Osteoblast (primary cell): ENCODE results near the gene ITCH. TPM values are rescaled to one million over a fixed set of nuclear protein-coding genes. Genes with fewer than 3 reads are reported as not detected.
"Not testable (repeated sequence)": the region's sequence is repeated elsewhere in the genome, so short reads cannot be mapped to it uniquely, and the experiment has no call there.

Experiments
- DNase-seq: peaks from one replicate; pipeline ENCODE4 v3.0.0; 2011; ENCODE audit warnings: low spot score, mixed read lengths; ENCODE audit not compliant: insufficient read length; ENCODE audit errors: missing footprints
- H2AFZ ChIP-seq: 2 replicates; pipeline ENCODE4 v1.6.0; 2011; ENCODE audit warnings: mild to moderate bottlenecking, low read length
- H3K27ac ChIP-seq: 2 replicates; pipeline ENCODE4 v1.5.1; 2011; ENCODE audit warnings: mild to moderate bottlenecking, low read depth, low read length, moderate library complexity
- H3K27me3 ChIP-seq: 2 replicates; pipeline ENCODE4 v1.6.0; 2012; ENCODE audit warnings: mild to moderate bottlenecking, control low read depth, inconsistent platforms, low read length, moderate library complexity; ENCODE audit not compliant: insufficient read depth
- H3K36me3 ChIP-seq: 2 replicates; pipeline ENCODE4 v1.5.1; 2011; ENCODE audit warnings: mild to moderate bottlenecking, low read length, control low read depth, moderate library complexity; ENCODE audit not compliant: insufficient read depth
- H3K4me1 ChIP-seq: 2 replicates; pipeline ENCODE4 v1.5.1; 2011; ENCODE audit warnings: mild to moderate bottlenecking, low read length, control low read depth, moderate library complexity; ENCODE audit not compliant: insufficient read depth
- H3K4me2 ChIP-seq: 2 replicates; pipeline ENCODE4 v1.6.0; 2011; ENCODE audit warnings: mild to moderate bottlenecking, low read length; ENCODE audit not compliant: insufficient read depth
- H3K4me3 ChIP-seq: fragments of 200-600 bp; sonication (generic); 3 replicates; pipeline ENCODE4 v1.5.1; 2012; ENCODE audit warnings: mild to moderate bottlenecking, low read length, inconsistent platforms; ENCODE audit not compliant: insufficient read depth
- H3K79me2 ChIP-seq: 2 replicates; pipeline ENCODE4 v1.6.0; 2012; ENCODE audit warnings: mild to moderate bottlenecking, low read length, control low read depth, inconsistent platforms; ENCODE audit not compliant: insufficient read depth
- H3K9me3 ChIP-seq: 2 replicates; pipeline ENCODE4 v1.5.1; 2011; ENCODE audit warnings: low read depth, low read length, control low read depth
- H4K20me1 ChIP-seq: 2 replicates; pipeline ENCODE4 v1.6.0; 2012; ENCODE audit warnings: mild to moderate bottlenecking, low read length, control low read depth; ENCODE audit not compliant: insufficient read depth
- CTCF ChIP-seq: IDR thresholded peaks from 2 replicates; pipeline ENCODE4 v1.5.1; 2011; ENCODE audit warnings: mild to moderate bottlenecking, low read depth, low read length, moderate library complexity; ENCODE audit errors: extremely low read depth
- total RNA-seq: library from RNA; depleted of rRNA; stranded (reverse); fragments of >200 nt; gene quantifications from 2 replicates; pipeline ENCODE4 v1.2.3, GENCODE V29; 2012

Gene ITCH
- total RNA-seq, 1 donor, result 79.3 TPM

- H3K4me3 ChIP-seq, result no peak overlapping the region
- H3K4me2 ChIP-seq, result no peak overlapping the region
- H3K79me2 ChIP-seq, result peaks cover 57% of the 10 kb centered on the region
- no peak overlapping the region for H2AFZ ChIP-seq
- H3K27ac ChIP-seq, result no peak overlapping the region
- H4K20me1 ChIP-seq, result peaks cover 1% of the 10 kb centered on the region
- DNase-seq, result peak; percentile 22
- no peaks in the 10 kb centered on the region for H3K9me3 ChIP-seq
- no peaks in the 10 kb centered on the region for H3K4me1 ChIP-seq
- H3K36me3 ChIP-seq, result peaks cover 78% of the 10 kb centered on the region
- no peak for TF ChIP-seq CTCF
- no peaks in the 10 kb centered on the region for H3K27me3 ChIP-seq
Observed at GRCh38 chr20:34415079-34415478, 52.0 kb downstream of the ITCH start.

GRCh38 chr20:34420146-34420545 lies 57.1 kb downstream of the ITCH start:
- peak overlapping the region; percentile 25 for H3K27ac ChIP-seq
- H3K4me1 ChIP-seq, result no peaks in the 10 kb centered on the region
- H3K4me2 ChIP-seq, result no peak overlapping the region
- no peak for DNase-seq
- H3K9me3 ChIP-seq, result no peaks in the 10 kb centered on the region
- H2AFZ ChIP-seq, result no peak overlapping the region
- peaks cover 67% of the 10 kb centered on the region for H3K79me2 ChIP-seq
- no peaks in the 10 kb centered on the region for H3K27me3 ChIP-seq
- H3K4me3 ChIP-seq, result no peak overlapping the region
- H3K36me3 ChIP-seq, result peaks cover 62% of the 10 kb centered on the region
- no peak for TF ChIP-seq CTCF
- H4K20me1 ChIP-seq, result peaks cover 15% of the 10 kb centered on the region

GRCh38 chr20:34420975-34421374 lies 57.9 kb downstream of the ITCH start:
- Histone ChIP-seq H3K27me3 (no peaks in the 10 kb centered on the region), H2AFZ (no peak overlapping the region), H4K20me1 (peaks cover 15% of the 10 kb centered on the region), H3K4me2 (no peak overlapping the region), H3K79me2 (peaks cover 66% of the 10 kb centered on the region), H3K9me3 (no peaks in the 10 kb centered on the region), H3K4me3 (no peak overlapping the region), H3K36me3 (peaks cover 61% of the 10 kb centered on the region), H3K27ac (no peak overlapping the region), H3K4me1 (peaks cover 7% of the 10 kb centered on the region)
- TF ChIP-seq CTCF, result no peak
- DNase-seq, result no peak

- H3K27me3 ChIP-seq, result no peaks in the 10 kb centered on the region
- peaks cover 63% of the 10 kb centered on the region for H3K36me3 ChIP-seq
- H3K79me2 ChIP-seq, result peaks cover 69% of the 10 kb centered on the region
- H3K27ac ChIP-seq, result no peak overlapping the region
- H3K4me2 ChIP-seq, result no peak overlapping the region
- H4K20me1 ChIP-seq, result peaks cover 15% of the 10 kb centered on the region
- DNase-seq, result no peak
- no peak overlapping the region for H3K4me3 ChIP-seq
- no peak for TF ChIP-seq CTCF
- H3K4me1 ChIP-seq, result peaks cover 10% of the 10 kb centered on the region
- H2AFZ ChIP-seq, result no peak overlapping the region
- H3K9me3 ChIP-seq, result no peaks in the 10 kb centered on the region
Observed at GRCh38 chr20:34421766-34422466, 58.8 kb downstream of the ITCH start.

GRCh38 chr20:34425032-34425690 lies 62.1 kb downstream of the ITCH start:
- peaks cover 65% of the 10 kb centered on the region for H3K36me3 ChIP-seq
- DNase-seq, H3K27ac ChIP-seq, H3K9me3 ChIP-seq, H3K27me3 ChIP-seq, H2AFZ ChIP-seq, H3K4me3 ChIP-seq, H3K4me2 ChIP-seq: not testable (repeated sequence)
- H3K4me1 ChIP-seq, result peaks cover 10% of the 10 kb centered on the region
- peaks cover 12% of the 10 kb centered on the region for H4K20me1 ChIP-seq
- H3K79me2 ChIP-seq, result peaks cover 70% of the 10 kb centered on the region
